ENCODE measurements around the gene CAMK2A.

Gene CAMK2A

GRCh38 chr5:150274811-150275210 is 14.8 kb downstream of the CAMK2A start:
- no peak for DNase-seq

- no peak for DNase-seq
Measured at GRCh38 chr5:150272531-150272930, 17.0 kb downstream of the CAMK2A start.

- no peak for DNase-seq
Measured at GRCh38 chr5:150271923-150272322, 17.6 kb downstream of the CAMK2A start.

GRCh38 chr5:150271296-150271692 is 18.3 kb downstream of the CAMK2A start:
- no peak for DNase-seq

- DNase-seq, result no peak
Measured at GRCh38 chr5:150270541-150271295, 18.9 kb downstream of the CAMK2A start.

GRCh38 chr5:150266871-150267291 is 22.7 kb downstream of the CAMK2A start:
- DNase-seq, result no peak

GRCh38 chr5:150265870-150266383 is 23.6 kb downstream of the CAMK2A start:
- DNase-seq, result no peak

- no peak for DNase-seq
Measured at GRCh38 chr5:150264667-150265603, 24.6 kb downstream of the CAMK2A start.

- DNase-seq, result no peak
Measured at GRCh38 chr5:150263801-150264621, 25.6 kb downstream of the CAMK2A start.

- no peak for DNase-seq
Measured at GRCh38 chr5:150263375-150263775, 26.2 kb downstream of the CAMK2A start.

GRCh38 chr5:150262502-150262901 is 27.1 kb downstream of the CAMK2A start:
- no peak for DNase-seq

GRCh38 chr5:150261231-150261630 is 28.3 kb downstream of the CAMK2A start:
- no peak for DNase-seq

GRCh38 chr5:150258130-150258529 is 31.4 kb downstream of the CAMK2A start:
- DNase-seq, result no peak

- no peak for DNase-seq
Measured at GRCh38 chr5:150257424-150257823, 32.1 kb downstream of the CAMK2A start.

GRCh38 chr5:150256410-150257064 is 33.0 kb downstream of the CAMK2A start:
- no peak for DNase-seq

GRCh38 chr5:150255659-150256409 is 33.7 kb downstream of the CAMK2A start:
- DNase-seq, result no peak

- no peak for DNase-seq
Measured at GRCh38 chr5:150254774-150255173, 34.8 kb downstream of the CAMK2A start.

GRCh38 chr5:150254363-150254762 is 35.2 kb downstream of the CAMK2A start:
- no peak for DNase-seq

- no peak for DNase-seq
Measured at GRCh38 chr5:150253416-150254208, 36.0 kb downstream of the CAMK2A start.

GRCh38 chr5:150252489-150252888 is 37.1 kb downstream of the CAMK2A start:
- DNase-seq, result no peak

GRCh38 chr5:150251504-150251903 is 38.1 kb downstream of the CAMK2A start:
- no peak for DNase-seq

All from CD4-positive, alpha-beta T cell treated with Interleukin-4 for 4 hours (primary cell).